NCI-H1436 treated with DMSO at 0.1 percent for 48 hours (cell line): ENCODE data around the gene KTN1.

Experiments
- DNase-seq: peaks from one replicate; lab custom pipeline; 2025; lab: John Stamatoyannopoulos, UW

Gene KTN1

DNA sequence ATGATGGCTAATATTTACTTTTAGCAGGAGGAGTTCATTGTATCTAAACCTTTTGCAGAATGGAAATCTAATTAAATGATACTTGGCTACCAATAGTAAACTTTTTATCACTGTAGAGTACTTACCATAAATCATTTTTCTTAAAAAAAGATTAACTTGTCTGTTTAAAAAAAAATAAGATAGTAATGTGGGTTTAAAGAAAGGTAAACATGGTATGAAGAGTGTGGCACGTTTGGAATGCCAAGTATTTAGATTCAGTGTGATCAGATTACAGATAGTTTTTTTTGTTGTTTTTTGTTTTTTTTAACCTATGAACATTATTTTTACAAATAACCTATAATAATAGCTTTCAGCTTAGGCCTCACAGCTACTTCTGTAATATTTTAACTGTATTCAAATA lies 25.8 kb downstream of the KTN1 start:
- no peak for DNase-seq

DNA sequence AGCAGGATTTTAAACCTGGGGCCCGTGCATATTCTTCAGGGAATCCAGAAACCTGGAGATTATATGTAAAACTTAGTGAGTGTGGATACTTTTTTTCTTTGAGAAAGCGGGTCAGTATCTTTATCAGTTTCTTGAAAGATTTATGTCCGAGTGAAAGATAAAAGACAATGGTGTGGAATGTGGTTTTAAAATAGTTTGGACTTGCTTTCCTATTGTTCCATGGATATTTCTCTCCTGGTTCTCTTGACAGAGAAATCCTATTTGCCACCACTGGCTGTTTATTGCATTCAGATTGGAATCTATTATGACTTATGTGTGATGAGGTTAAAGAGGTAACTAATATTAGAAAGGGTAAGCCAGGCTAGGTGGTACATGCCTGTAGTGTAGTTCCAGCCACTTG lies 27.4 kb downstream of the KTN1 start:
- DNase-seq: no peak

DNA sequence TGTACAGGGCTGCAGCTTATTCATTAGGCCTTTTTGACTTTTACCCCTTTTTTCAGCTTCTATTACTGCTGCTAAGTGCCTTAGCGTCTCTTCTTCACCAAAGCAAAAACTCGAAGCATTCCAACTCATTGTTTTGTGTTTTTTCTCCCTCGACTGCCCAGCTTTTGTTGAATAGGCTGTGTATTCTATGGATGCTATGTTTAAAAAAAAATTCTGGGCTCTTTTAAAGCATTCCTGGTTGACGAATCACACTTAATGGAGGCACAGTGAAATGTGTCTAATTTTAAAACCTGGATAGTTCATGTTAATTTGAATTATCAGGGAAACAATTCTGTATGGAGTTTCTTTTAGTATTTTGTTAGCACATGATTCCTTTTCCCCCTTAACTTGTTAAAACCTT lies 29.7 kb downstream of the KTN1 start:
- DNase-seq: no peak

DNA sequence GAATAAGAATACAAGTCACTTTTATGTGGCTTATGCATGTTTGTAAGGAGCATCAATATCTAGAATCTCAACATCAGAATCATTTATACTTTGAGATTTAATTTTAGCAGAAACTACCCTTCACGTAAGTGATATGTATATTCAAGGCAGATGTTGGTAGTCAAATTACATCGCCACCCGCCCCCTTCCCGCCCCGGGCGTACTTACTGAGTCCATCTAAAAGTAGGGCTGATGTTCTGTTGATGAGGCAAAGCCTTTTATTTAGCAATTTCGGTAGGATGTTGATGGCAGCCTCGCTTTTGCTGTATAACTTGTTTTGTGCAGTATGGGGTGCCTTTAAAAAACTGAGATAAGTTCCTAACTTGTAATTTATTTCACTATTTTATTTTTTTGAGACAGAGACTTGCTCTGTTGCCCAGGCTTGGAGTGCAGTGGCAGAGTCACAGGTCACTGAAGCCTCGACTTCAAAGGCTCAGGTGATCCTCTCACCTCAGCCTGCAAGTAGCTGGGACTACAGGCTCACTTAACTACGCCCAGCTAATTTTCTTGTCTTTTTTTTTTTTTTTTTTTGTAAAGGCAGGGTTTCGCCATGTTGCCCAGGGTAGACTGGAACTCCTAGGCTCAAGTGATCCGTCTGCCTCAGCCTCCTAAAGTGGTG lies 30.8 kb downstream of the KTN1 start:
- no peak for DNase-seq

DNA sequence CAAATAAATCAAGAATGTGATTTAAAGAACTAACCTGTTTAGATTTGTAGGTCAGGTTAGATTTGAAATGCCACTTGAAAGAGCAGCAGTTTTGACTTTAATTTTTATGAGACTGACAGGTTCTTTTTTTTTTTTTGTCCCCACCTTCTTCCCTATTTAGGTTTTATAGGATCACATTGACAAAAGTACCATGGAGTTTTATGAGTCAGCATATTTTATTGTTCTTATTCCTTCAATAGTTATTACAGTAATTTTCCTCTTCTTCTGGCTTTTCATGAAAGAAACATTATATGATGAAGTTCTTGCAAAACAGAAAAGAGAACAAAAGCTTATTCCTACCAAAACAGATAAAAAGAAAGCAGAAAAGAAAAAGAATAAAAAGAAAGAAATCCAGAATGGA lies 31.9 kb downstream of the KTN1 start:
- DNase-seq: no peak

DNA sequence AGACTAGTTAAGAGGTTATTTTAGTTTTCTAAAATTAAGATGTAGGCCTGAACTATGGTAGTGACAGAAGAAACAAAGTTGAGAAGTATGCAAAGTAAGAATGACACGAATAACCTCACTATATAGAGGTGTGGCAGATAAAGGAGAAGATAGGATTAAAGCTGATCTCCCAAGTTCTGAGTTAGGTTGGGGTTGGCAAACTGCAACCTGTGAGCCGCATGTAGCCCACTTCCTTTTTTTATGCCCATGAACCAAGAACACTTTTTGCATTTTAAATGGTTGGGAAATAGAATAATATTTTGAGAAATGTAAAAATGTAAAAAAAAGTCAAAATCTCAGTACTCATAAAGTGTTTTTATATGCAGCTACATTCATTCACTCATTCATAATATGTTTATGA lies 34.3 kb downstream of the KTN1 start:
- DNase-seq: no peak

DNA sequence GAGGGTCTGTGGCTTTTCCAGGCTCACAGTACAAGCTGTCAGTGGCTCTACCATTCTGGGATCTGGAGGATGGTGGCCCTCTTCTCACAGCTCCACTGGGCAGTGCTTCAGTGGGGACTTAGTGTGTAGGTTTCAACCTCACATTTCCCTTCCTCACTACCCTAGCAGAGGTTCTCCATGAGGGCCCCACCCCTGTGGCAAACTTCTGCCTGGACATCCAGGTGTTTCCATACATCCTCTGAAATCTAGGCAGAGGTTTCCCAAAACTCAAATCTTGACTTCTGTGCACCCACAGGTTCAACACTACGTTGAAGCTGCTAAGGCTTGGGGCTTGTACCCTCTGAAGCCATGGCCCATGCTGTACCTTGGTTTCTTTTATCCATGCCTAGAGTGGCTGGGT lies 40.3 kb downstream of the KTN1 start:
- DNase-seq: no peak

DNA sequence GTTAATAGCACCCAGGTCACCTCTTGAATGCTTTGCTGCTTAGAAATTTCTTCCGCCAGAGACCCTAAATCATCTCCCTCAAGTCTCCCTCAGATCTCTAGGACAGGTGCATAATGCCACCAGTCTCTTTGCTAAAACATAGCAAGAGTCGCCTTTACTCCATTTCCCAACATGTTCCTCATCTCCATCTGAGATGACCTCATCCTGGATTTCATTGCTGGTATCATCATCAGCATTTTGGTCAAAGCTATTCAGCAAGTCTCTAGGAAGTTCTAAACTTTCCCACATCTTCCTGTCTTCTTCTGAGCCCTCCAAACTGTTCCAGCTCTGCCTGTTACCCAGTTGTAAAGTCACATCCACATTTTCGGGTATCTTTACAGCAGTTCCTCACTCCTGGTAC lies 41.0 kb downstream of the KTN1 start:
- DNase-seq: no peak

DNA sequence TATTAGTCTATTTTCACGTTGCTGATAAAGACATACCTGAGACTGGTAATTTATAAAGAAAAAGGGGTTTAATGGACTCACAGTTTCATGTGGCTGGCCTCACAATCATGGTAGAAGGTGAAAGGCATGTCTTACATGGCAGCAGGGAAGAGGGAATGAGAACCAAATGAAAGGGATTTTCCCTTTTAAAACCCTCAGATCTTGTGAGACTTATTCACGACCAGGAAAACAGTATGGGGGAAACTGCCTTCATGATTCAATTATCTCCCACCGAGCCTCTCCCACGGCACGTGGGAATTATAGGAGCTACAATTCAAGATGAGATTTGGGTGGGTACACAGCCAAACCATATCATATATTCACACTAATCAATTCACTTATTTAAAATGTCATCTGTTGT lies 41.4 kb downstream of the KTN1 start:
- no peak for DNase-seq

DNA sequence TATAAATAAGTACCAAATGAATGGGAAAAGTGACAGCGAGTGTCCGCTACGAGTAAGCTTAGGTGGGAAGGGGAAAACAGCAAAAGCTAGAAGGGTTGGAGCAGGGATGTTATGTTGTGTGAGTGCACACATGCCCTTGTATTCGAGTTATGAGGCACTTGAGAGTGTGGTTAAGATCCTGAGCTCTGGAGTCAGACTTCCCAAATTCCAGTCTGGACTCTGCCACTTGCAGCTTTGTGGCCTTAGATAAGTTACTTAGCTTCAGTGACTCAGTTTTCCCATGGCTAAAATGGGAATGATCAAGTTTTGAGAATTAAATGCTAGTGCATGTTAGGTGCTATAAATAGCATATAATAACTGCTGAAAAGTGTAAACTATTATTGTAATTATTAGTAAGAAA lies 44.9 kb downstream of the KTN1 start:
- no peak for DNase-seq

DNA sequence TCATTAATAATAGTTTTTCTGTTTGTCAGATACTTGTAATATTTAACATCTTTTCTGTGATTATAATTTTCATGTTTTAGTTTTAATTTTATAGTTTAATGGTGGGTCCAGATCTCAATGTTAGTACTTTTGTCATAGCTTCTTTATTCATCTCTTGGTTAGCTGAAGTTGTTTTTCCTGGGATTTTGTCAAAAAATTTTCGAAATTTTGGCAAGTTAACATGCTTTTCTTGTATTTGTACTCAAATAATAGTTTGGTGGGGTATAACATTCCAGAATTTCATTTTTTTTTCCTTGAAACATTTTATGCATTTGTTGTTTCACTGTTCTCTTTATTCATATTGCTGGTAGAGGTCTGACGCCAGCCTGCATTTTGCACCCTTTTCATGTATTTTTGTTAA lies 45.5 kb downstream of the KTN1 start:
- no peak for DNase-seq

DNA sequence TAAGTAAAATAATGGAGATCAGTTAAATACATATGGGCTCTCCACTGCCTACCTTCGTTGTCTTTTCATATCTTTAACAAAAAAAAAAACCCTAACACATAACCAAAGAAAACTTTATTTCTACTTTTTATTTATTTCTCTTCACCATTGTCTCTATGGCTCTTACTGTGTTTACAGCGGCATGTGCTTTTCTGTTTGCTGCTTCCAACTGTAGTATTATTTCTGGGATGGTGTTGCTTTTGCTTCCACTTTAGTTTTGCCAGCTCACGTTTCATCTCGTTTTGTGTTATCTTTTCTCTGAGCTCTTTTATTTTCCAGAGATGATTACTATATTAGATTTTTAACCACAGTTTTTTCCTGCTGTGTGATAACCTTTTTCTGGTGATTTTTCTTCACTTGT lies 46.1 kb downstream of the KTN1 start:
- no peak for DNase-seq

DNA sequence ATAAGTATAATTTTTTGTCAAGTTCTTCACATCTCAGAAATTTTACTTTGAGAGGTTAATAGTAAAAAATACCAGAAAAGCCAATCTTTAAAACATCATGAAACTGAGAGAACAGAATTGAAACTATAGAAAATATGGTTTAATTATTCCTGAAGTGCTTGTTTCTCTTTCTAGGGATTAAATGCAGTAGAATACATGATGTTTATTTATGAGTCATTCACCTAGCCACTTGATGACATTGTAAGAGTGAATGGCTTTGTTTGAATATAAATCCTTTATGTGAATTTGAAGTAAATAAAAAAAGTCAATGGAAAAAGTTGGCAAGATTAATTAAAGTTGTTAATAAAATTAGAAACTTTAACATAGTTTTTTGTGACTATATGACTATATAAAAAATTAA lies 48.4 kb downstream of the KTN1 start:
- no peak for DNase-seq

DNA sequence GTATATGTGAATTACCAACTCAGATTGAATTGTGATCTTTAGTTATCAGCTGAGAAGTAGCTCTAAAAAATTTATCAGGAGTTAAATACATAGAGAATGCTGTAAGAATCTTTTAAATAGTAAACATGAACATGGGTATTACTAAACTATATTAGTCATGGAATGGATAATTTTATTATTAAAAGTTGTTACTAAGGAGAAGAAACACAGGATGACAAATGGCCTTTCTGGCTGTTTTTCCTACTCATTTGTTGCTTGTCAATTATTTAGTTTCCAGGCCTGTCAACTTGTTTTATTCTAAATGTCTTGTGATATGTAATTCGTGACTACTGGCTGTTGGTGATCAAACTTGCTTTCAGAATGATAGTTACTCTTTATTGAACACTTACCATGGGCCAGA lies 58.7 kb downstream of the KTN1 start:
- DNase-seq: no peak

DNA sequence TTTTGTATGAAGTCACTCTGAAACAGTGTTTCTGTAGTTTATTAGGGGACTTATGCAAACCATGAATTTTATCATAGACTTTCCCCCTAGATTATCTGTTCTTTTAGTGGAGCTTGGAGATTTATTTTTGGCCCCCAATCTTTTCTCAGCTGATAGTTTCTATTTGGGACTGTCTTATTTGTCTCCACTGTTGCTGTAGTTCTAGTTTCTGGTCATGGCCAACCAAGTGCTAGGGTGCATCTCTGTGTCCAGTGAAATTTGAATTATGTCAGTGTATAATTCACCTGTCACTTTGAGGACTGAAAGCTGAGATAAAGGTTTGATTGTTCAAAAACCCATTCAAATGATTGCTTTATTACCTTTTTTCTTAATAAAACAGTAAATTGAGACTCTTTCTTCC lies 61.3 kb downstream of the KTN1 start:
- DNase-seq: no peak

DNA sequence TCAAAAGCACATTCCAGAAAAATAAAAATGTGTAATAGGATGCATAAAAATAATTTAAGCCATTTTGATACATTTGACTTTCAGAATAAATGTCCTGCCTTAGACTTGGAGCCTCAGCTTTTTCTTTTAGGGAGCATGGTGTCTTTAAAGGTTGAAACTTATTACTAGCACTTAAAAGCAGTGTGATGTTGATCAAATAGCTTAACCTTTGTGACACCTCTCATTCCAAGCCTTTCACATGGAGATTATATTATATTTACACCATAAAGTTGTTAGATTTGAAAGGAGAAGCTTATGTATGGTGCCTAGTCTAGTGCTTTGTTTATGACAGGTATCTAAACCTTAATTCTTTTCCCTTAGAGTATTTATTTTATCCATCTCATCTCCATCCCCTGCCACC lies 61.9 kb downstream of the KTN1 start:
- DNase-seq: no peak

DNA sequence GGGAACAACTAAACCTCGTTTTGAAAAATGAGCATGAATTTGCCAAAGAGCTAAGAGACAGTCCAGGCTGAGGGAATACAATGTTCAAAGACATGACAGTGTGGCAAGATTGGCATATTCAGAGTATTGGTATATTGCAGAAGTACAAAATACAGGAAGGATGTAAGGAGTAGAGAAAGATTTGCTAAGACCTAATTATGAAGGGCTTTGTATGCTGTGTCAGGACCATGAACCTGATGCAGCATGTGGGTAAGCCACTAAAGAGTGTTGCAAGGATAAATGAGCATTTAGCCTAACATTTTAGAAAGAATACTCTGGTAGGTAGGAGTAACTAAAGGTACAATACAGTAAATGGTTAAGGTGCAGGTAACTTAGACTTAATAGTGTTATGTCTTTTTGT lies 65.1 kb downstream of the KTN1 start:
- DNase-seq: no peak

DNA sequence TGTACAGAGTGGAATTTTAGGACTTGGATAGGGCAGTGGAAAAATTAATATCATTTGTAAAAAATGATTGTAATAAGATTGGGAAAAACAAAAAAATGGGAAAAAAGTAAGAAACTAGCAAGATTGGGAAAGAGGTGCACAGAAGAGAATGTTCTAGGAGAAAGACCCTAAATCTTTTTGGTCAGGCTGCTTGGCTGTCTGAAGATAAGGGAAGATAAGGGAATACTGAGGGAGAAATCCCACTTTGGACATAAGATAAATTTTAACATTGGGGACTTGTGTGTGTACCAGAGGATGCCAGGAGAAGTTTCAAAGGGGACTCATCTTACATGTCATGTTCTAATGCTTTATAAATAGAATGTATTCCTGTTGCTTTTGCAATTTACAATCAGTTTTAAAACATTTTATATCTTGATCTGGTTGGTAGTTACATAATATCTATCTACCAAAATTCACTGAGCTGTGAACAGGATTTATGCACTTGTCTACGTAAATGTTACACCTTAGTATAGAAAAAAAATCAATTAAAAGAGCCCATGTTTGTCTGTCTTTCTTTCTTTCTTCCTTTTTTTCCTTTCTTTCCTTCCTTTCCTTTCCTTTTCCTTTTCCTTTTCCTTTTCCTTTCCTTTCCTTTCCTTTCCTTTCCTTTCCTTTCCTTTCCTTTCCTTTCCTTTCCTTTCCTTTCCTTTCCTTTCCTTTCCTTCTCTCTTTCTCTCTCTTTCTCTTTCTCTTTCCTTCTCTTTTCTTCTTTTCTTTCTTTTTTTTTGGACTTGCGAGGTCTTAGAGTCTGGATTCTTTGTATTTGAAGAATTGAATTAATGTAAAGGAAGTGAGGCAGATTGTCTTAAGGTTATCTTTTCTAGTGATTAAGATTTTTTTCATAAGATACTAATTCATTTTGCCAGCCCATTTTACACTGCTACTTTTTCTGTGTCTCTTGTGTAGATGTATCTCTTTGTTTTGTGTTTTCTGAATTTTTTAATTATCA lies 66.1 kb downstream of the KTN1 start:
- no peak for DNase-seq

DNA sequence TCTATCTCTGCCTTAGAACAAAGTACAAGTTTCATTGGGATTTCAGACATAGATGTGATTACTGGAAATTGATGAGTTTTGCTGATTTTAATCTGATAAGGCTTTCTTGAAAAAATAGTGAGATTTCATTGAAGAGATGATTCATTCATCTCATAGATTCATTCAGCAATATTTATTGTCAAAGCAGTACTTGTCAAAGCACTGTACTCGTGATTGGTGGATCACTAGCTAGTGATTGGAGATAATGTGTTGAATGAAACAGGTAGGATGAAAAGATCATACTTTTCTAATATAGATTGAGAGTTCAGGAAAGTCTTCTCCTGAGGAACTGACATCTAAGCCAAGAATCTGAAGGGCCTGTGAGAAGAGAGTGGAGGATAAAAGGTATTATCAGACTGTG lies 71.0 kb downstream of the KTN1 start:
- DNase-seq: no peak

DNA sequence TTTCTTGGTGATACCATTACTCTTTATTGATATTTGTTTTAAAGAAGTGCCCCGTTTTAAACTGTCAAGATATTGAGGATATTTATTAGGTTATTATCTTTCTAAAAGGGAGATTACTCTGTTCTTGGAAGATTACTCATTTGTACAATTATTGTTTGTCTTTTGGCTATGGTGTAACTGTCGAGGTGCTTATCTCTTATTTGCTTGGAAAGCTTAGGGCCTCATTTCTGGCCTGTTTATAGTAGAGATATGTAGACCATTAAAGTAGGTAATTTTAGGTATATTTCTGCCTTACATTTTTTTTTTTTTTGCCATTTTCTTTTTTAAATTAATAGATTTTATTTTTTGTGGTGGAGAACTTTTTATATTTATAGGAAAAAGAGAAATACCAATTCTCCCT lies 74.2 kb downstream of the KTN1 start:
- no peak for DNase-seq

DNA sequence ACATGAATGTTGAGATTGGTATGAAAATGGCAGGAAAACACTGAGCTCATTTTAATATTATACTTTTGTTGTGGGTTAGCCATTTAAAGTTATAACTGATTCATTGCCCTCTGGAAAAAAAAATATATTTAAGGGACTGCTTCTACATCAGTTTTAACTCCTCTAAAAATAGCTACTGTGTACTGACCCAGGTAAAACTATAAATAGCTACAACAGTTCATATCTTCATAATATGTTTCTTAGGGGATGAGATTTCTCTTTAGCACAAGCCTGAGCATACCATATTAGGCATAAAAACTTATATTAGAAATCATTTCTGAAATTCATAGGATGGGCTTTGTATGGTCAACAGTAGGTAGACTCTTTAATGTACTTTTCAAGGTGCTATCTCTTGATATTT lies 81.0 kb downstream of the KTN1 start:
- DNase-seq: no peak

DNA sequence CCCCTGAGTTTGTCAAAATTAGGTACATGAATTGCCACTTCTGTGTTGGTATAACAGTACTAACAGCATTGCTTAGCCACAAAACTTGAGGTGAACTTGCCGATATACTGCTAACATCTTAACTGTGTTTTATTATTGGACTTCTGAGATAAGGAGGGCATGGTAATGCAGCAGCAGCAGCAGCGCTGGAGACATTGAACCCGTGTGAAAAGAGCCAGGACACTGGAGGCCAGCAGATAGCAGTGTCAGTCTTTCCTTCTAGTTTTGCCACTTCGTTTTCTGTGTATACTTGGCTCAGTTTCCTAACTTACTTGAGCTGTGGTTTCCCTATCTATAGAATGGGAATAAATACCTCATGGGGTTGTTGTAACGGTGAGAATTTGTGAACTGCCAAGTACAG lies 82.7 kb downstream of the KTN1 start:
- DNase-seq: no peak

DNA sequence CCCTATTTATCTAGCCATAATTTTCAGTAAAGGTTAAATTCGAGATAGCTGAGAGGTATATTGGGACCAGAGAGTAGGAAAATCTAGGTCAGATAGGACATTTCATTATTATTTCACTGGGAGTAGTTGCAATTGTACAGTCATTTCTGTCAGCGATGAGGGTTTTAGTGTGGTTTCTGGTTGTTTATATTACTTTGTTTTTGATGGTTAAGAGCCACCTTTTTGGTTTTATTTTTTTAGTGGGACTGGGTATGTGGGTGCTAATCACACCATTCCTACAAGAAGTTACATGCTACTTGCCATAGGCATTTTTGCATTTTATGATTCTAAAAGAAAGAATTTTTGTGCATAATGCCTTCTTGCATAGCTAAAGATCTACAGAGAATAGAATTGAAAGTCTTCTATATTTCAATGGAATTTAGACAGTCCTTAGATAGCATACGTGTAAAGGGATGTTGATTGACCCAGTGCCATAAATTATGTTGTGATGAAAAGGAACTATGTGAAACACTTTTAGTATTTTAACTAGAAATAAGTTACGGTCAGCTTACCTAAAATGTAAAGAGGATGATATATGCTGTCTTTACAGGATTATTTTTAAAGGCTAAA lies 85.2 kb downstream of the KTN1 start:
- DNase-seq: no peak
